Measurements from ENCODE around the gene THSD4. TPM values are rescaled to one million over a fixed set of nuclear protein-coding genes. Genes with fewer than 3 reads are reported as not detected.

Gene THSD4
- total RNA-seq, 1 experiment from 2014 or later = 29.3 TPM

GRCh38 chr15:71601038-71601834 is 486.0 kb downstream of the THSD4 start:
- Histone ChIP-seq H3K4me1 (replicated peaks; ENCODE audit: insufficient read depth) (peaks cover 5% of the 10 kb centered on the region; the same call in 1 of the 2 replicates), H3K27me3 (ENCODE audit: insufficient read depth, low read depth) (no peaks in the 10 kb centered on the region), H3K4me2 (no peak overlapping the region), H2AFZ (no peak overlapping the region), H3F3A (ENCODE audit: insufficient read depth, low read depth) (no peaks in the 10 kb centered on the region), H3K4me3 (no peak overlapping the region), H3K27ac (no peak overlapping the region), H3K9me3 (ENCODE audit: insufficient read depth, low read depth) (no peaks in the 10 kb centered on the region), H4K20me1 (ENCODE audit: insufficient read depth) (no peaks in the 10 kb centered on the region), H3K36me3 (ENCODE audit: low read depth) (no peaks in the 10 kb centered on the region), H3K9me2 (ENCODE audit: insufficient read depth) (no peaks in the 10 kb centered on the region), H3K79me2 (ENCODE audit: low read depth) (no peaks in the 10 kb centered on the region)
- intact Hi-C loops (cut with micrococcal nuclease; ENCODE audit: unreplicated experiment) = no loop called here
- CTCF ChIA-PET = interaction anchor here (0.5 kb wide), 1 partner anchor 28 kb away, joined by 3 read pairs; no protein-coding TSS in a partner anchor
- no TSS peak for BruUV-seq (replicated peaks)
- DNase-seq = no peak
- POLR2A ChIA-PET (ENCODE audit: unreplicated experiment) = no interaction called here
- TF ChIP-seq, protein P1, sequence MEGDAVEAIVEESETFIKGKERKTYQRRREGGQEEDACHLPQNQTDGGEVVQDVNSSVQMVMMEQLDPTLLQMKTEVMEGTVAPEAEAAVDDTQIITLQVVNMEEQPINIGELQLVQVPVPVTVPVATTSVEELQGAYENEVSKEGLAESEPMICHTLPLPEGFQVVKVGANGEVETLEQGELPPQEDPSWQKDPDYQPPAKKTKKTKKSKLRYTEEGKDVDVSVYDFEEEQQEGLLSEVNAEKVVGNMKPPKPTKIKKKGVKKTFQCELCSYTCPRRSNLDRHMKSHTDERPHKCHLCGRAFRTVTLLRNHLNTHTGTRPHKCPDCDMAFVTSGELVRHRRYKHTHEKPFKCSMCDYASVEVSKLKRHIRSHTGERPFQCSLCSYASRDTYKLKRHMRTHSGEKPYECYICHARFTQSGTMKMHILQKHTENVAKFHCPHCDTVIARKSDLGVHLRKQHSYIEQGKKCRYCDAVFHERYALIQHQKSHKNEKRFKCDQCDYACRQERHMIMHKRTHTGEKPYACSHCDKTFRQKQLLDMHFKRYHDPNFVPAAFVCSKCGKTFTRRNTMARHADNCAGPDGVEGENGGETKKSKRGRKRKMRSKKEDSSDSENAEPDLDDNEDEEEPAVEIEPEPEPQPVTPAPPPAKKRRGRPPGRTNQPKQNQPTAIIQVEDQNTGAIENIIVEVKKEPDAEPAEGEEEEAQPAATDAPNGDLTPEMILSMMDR (conservative IDR thresholded peaks at IDR 0.05) = no peak
- TF ChIP-seq EZH2 (IDR thresholded peaks at IDR 0.05; ENCODE audit: low read depth) = no peak

DNA sequence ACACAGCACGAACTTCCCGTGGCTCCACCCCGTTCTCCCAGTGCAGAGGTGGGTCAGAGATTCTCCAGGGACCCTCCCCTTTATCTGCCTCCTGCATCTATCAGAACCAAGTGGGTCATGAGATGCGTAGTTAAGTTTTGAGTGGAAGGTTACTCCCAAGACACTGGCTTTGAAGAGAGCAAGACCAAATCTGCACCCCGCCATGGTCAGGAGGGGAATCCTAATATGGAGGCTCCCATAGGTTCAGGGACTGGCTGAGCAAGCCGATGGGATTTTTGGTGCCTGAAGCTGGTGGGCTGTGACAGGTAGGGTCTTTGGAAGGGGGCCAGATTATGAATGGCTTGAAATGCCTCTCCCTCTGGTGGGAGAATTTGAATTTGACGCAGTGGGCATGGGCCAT is 488.1 kb downstream of the THSD4 start:
- ChIA-PET POLR2A (ENCODE audit: unreplicated experiment) (no interaction called here), CTCF (no interaction called here)
- Histone ChIP-seq H3F3A (ENCODE audit: insufficient read depth, low read depth) (no peaks in the 10 kb centered on the region), H3K4me3 (no peak overlapping the region), H3K9me2 (ENCODE audit: insufficient read depth) (no peaks in the 10 kb centered on the region), H3K27me3 (ENCODE audit: insufficient read depth, low read depth) (no peaks in the 10 kb centered on the region), H3K4me1 (replicated peaks; ENCODE audit: insufficient read depth) (peaks cover 5% of the 10 kb centered on the region; the same call in 1 of the 2 replicates), H4K20me1 (ENCODE audit: insufficient read depth) (no peaks in the 10 kb centered on the region), H2AFZ (no peak overlapping the region), H3K4me2 (no peak overlapping the region), H3K27ac (no peak overlapping the region), H3K79me2 (ENCODE audit: low read depth) (no peaks in the 10 kb centered on the region), H3K9me3 (ENCODE audit: insufficient read depth, low read depth) (no peaks in the 10 kb centered on the region), H3K36me3 (ENCODE audit: low read depth) (no peaks in the 10 kb centered on the region)
- DNase-seq = no peak
- BruUV-seq (replicated peaks) = no TSS peak
- intact Hi-C loops (cut with micrococcal nuclease; ENCODE audit: unreplicated experiment) = no loop called here
- no peak for TF ChIP-seq EZH2 (IDR thresholded peaks at IDR 0.05; ENCODE audit: low read depth)
- TF ChIP-seq, protein P1 (conservative IDR thresholded peaks at IDR 0.05) = no peak

- Histone ChIP-seq H2AFZ (no peak overlapping the region), H3K27ac (no peak overlapping the region)
- TF ChIP-seq EZH2 (IDR thresholded peaks at IDR 0.05; ENCODE audit: low read depth) = no peak
- TF ChIP-seq, protein P1 (conservative IDR thresholded peaks at IDR 0.05) = no peak
Observed at GRCh38 chr15:71607383-71607782, 492.1 kb downstream of the THSD4 start.

More at GRCh38 chr15:71607383-71607782, 492.1 kb downstream of the THSD4 start:
- CTCF ChIA-PET = interaction anchor here (0.6 kb wide), 1 partner anchor 80 kb away, joined by 3 read pairs; no protein-coding TSS in a partner anchor
- POLR2A ChIA-PET (ENCODE audit: unreplicated experiment) = interaction anchor here (0.5 kb wide), 1 partner anchor 73 kb away, joined by 3 read pairs; no protein-coding TSS in a partner anchor
- Histone ChIP-seq H3K36me3 (ENCODE audit: low read depth) (no peaks in the 10 kb centered on the region), H3K9me3 (ENCODE audit: insufficient read depth, low read depth) (no peaks in the 10 kb centered on the region), H3K79me2 (ENCODE audit: low read depth) (no peaks in the 10 kb centered on the region), H3K9me2 (ENCODE audit: insufficient read depth) (no peaks in the 10 kb centered on the region), H3K4me1 (replicated peaks; ENCODE audit: insufficient read depth) (no peaks in the 10 kb centered on the region), H3K4me2 (no peak overlapping the region), H3F3A (ENCODE audit: insufficient read depth, low read depth) (no peaks in the 10 kb centered on the region), H3K27me3 (ENCODE audit: insufficient read depth, low read depth) (no peaks in the 10 kb centered on the region), H4K20me1 (ENCODE audit: insufficient read depth) (no peaks in the 10 kb centered on the region), H3K4me3 (no peak overlapping the region)
- no TSS peak for BruUV-seq (replicated peaks)
- intact Hi-C loops (cut with micrococcal nuclease; ENCODE audit: unreplicated experiment) = no loop called here
- DNase-seq = no peak
